Measurements from ENCODE around the gene MRPL17.
"Not testable (repeated sequence)": the region's sequence is repeated elsewhere in the genome, so short reads cannot be mapped to it uniquely, and the experiment has no call there.

Gene MRPL17

DNA sequence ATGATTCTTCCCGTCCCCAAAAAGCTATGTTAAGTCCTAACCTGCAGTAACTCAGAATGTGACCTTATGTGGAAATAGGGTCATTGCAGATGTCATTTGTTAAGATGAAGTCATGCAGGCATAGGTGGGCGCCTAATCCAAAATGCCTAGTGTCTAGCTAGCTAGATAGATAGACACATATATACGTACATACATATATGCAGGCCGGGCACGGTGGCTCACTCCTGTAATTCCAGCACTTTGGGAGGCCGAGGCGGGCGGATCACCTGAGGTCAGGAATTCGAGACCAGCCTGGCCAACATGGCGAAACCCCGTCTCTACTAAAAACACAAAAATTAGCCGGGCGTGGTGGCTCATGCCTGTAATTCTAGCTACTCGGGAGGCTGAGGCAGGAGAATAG is 928 bp upstream of the MRPL17 start:
- in situ Hi-C loops (cut with MboI; ENCODE audit: low sequenced_read_pairs), result not testable (repeated sequence)

DNA sequence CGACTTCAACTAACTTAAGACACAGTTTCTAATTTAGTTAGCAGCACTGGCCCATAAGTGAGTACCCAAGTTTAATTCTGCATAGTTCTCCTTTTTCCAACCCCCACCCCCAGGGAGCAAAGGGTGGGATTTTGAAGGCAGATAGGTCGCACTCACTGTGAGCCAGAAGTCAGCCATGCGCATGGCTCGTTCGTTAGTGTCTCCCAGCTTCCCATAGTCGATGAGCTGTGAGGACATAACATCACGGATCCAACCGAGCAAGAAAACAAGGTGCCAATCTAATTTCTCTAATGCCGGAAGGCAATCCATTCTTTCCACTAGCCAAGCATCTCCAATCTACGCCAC is 577 bp downstream of the MRPL17 start:
- in situ Hi-C loops (cut with MboI; ENCODE audit: low sequenced_read_pairs), result no loop called here

DNA sequence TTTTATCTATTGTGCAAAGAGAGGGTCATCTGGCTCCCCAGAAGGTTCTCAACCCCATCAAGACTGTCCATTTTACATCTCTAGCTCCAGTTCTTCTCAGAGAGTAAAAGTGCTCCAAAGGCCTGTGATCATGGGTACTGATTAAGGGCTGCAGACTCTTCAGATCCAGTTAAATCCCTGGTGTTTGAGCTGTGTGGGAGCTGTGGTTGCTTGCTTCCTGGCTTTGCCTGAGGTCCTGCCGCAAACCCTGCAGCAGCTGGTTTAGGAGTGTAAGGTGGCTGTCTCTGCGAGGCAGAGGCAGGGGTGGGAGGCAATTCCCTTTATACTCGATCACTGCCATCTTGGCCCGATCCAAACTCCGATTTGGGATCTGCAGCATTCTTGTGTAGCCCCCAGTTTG is 1.2 kb downstream of the MRPL17 start:
- in situ Hi-C loops (cut with MboI; ENCODE audit: low sequenced_read_pairs), result no loop called here

DNA sequence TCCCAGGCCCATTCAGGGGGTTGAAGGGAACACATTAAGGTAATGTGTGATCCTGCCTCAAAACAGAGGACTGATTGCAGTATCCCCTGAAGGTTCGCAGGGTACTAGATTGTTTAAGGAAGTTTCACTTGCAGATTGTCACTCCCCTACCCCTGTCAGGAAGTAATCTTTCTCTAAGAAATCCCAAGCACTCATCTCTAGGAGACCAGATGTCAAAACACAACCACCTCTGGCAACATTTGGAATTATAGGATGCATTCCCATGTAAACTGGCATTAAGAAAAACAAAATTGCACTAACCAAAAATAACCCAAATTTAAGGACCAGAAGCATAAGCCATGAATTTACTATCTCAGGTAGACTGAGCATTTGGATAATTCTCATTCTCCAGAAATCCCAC is 1.6 kb downstream of the MRPL17 start:
- in situ Hi-C loops (cut with MboI; ENCODE audit: low sequenced_read_pairs), result no loop called here

DNA sequence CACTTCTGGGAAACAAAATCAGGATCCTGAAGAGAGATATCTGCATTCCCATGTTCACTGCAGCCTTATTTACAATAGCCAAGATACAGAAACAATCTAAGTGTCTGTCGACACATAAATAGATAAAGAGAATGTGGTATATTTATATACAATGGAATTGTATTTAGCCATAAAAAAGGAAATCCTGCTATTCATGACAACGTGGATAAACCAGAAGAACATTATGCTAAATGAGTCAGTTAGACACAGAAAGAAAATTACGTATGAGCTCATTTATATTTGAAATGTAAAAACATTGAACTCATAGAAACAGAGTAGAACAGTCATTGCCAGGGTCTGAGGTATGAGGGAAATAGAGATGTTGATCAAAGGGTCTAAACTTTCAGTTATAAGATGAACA is 6.1 kb downstream of the MRPL17 start:
- in situ Hi-C loops (cut with MboI; ENCODE audit: low sequenced_read_pairs), result loop anchor here (10.0 kb wide), 1 partner anchor 72 kb away; the partner anchor contains the start of genes ILK and RRP8

DNA sequence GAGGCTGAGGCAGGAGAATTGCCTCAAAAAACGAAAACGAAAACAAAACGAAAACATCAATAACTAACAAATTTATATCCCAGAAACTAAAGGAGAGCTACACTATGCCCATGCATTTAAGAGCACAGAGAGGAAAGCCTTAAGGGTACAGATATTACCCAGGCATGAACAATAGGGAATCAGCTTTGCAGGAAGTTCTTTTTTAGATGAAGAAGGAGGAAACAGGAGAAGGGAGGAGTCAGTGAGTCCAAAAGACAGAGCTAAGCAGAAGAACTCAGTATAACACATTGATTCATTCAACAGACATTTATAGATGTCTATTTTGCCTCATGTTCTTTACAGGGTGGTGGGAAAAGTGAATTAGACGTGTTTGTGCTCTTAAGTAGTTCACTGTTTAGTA is 8.3 kb downstream of the MRPL17 start:
- in situ Hi-C loops (cut with MboI; ENCODE audit: low sequenced_read_pairs), result loop anchor here (10.0 kb wide), 1 partner anchor 70 kb away; the partner anchor contains the start of genes ILK and RRP8

DNA sequence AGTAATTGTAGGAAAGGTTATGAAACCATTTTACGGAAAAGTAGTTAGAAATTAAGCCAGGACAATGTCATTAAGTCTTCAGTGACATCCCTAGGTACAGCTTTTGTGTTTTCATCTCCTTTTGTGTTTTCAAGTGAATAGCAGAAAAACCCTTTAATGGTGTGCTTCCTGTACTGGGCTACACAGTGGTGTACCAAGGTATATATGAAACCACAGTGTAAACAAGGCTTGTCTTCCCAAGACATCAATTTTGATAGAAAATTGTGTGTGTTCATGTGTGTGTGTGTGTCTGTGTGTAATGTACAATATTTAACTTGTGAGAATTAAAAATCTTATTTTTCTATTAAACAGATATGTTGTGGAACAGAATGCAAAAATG is 8.9 kb downstream of the MRPL17 start:
- in situ Hi-C loops (cut with MboI; ENCODE audit: low sequenced_read_pairs), result loop anchor here (10.0 kb wide), 1 partner anchor 69 kb away; the partner anchor contains the start of genes ILK and RRP8

DNA sequence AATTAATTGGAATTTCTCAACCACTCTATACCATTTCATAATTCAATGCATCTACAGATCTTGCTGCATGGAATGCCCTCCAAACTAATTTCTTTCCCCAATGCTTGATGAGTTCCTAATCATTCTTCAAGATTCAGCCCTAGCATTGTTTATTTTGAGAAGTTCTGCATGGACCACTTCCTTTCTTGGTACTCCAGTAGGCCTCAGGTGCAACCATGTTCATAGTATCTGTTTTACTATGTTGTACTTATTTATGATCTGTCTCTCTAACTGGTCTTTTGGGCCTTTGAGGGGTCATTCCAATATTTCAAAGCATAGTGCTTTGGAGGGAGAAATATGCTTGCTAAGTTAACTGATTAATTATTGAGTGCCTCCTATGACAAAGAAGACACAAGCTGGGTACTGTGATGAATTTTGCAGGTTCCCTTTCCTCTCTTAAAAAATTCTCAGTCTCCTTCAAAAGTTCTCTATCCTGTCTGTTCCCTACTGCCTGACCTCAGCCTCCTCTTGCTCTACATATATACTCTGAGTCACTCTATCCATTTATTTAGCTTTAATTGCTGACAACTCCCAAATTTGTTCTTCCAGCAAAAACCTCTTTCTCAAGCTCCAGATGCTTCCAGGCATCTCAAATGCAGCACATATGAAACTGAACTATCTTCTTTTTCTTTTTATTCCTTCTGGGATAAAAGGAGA is 9.5 kb downstream of the MRPL17 start:
- in situ Hi-C loops (cut with MboI; ENCODE audit: low sequenced_read_pairs), result loop anchor here (10.0 kb wide), 1 partner anchor 69 kb away; the partner anchor contains the start of genes ILK and RRP8

DNA sequence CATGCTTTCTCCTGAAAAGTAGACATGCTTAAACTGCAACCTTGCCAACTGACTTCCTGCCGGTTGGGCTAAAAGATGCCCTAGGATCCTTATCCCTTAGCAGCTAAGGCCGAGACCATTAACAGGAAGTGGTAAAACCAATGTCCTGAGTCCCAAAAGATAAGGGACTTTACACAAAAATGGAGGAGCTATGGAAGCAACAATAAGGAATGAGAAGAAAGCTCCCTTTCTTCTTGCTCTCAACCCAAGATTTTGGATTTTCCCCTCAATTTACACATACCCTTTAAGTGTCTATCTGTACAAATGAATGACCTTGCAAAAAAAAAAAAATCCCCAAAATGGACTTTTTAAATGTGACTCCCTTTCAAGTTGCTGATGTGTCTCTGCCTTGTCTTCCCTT is 11.1 kb downstream of the MRPL17 start:
- in situ Hi-C loops (cut with MboI; ENCODE audit: low sequenced_read_pairs), result loop anchor here (10.0 kb wide), 1 partner anchor 67 kb away; the partner anchor contains the start of genes ILK and RRP8

DNA sequence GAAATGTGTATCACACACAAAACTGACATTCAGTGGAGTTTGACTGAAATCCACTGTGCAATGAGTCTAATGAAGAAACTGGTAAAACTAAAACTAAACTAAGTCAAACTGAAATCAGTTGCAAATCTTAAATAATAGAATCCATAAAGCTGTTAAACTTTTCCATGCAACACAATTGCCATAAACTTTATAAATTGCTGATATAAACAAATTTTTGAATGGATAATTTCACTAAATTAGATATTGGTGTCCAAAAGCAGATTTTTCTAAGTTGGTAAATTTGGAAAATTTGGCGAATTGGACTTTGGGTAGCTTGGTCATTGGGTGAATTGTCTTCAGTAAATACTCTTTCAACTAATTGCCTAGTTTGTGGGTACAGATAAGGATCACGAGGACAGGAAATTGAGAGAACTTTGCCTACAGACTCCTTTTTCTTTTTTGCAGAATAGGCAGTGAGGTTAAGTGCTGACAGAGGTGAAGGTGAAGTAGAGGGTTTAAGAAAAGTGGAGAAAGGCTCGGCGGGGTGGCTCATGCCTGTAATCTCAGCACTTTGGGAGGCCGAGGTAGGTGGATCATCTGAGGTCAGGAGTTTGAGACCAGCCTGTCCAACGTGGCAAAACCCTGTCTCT is 12.8 kb downstream of the MRPL17 start:
- in situ Hi-C loops (cut with MboI; ENCODE audit: low sequenced_read_pairs), result loop anchor here (10.0 kb wide), 1 partner anchor 66 kb away; the partner anchor contains the start of genes ILK and RRP8

DNA sequence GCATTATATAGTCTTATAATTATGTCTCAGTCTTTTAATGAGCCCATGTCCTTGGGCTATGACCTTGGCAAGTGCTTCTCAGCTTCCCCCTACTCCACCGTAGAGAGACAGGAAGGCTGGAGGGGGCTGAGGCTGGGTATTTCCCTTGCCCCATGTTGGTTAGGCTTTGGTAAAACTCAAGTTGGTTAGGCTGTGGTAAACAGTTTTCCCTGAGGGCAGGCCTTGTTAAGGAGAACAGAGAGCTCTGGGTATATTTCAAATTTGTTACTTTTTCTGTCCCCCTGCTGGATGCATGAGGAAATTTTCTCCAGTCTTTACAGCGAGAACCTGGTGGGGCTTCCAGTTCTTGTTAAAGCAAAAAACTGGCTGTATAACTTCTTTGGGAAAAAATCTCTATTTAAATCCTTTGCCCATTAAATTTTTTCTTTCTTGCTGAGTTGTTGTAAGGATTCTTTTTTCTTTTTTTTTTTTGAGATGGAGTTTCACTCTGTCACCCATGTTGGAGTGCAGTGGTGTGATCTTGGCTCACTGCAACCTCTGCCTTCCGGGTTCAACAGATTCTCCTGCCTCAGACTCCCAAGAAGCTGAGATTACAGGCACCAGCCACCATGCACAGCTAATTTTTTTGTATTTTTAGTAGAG is 15.3 kb downstream of the MRPL17 start:
- in situ Hi-C loops (cut with MboI; ENCODE audit: low sequenced_read_pairs), result no loop called here

DNA sequence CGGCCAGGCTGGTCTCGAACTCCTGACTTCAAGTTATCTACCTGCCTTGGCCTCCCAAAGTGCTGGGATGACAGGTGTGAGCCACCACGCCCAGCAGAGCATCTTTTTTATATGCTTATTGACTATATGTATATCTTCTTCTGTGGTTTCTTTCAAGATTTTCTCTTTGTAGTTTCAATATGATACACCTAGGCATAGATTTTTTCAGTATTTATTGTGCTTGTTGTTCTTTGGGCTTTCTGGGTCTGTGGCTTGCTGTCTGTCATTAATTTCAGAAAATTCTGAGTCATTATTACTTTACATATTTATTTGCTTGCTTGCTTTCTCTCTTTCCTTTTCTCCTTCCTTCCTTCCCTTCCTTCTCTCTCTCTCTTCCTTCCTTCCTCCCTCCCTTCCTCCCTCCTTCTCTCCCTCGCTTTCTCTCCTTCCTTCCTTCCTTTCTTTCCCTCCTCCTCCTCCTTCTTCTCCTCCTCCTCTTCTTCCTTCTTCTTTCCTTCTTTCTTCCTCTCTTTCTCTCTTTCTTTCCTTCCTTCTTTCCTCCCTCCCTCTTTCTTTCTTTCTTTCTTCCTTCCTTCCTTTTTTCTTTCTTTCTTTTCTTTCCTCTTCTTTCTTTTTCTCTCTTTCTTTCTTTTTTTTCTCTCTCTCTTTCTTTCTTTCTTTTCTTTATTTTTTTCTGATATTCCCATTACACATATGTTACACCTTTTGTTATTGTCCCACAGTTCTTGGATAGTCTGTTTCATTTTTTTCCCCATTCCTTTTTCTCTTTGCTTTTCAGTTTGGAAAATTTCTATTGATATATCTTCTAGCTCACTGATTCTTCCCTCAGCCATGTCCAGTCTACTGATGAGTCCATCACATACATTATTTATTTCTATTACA is 16.6 kb downstream of the MRPL17 start:
- in situ Hi-C loops (cut with MboI; ENCODE audit: low sequenced_read_pairs), result no loop called here

DNA sequence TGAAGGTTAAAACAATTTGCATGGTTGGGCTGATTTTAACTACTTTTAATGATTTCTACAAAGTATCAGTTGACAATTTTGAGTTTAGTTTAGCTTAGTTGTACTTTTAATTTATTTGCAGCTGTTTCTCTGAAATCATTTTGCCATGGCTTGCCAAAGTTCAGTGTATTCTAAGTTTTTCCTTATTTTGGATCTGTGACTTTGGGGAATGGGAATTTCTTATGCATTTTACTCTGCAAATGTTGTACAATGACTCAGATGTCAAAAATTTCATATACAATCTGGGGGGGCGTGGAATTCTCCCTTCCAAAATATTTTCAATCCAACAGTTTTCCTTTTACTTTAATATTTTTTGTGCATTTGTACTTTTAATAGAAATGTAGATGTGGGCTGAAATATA is 18.6 kb downstream of the MRPL17 start:
- in situ Hi-C loops (cut with MboI; ENCODE audit: low sequenced_read_pairs), result no loop called here

DNA sequence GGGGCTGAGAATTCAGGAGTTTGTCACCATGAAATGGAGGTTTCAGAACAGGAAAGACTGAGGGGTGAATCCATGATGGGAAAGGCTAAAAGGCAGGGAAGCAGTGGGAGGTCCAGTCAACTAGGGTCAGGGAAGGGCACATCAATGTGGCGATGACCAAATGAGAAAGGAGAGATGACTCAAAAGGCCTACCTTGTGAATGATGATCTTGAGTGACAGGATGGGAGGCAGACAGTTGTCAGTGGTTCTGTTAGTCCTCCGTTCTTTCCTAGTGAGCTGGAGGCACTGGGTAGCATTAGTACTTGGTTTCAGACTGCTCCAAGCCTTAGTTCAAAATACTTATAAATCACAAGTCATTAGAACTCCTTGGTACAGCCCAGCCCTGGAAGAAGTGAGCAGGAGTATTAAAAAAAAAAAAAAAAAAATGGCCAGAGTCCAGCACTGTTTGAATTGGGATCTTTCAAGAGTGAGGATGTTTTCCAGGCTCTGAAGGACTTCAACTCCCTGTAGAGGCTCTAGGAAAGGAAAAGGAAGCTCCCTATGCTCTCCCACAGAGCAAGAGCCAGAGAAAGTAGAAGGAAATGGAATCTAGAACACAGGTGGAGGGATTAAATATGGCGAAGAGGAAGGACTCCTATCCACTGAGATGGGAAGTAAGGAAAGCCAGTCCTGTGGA is 19.2 kb downstream of the MRPL17 start:
- in situ Hi-C loops (cut with MboI; ENCODE audit: low sequenced_read_pairs), result no loop called here

DNA sequence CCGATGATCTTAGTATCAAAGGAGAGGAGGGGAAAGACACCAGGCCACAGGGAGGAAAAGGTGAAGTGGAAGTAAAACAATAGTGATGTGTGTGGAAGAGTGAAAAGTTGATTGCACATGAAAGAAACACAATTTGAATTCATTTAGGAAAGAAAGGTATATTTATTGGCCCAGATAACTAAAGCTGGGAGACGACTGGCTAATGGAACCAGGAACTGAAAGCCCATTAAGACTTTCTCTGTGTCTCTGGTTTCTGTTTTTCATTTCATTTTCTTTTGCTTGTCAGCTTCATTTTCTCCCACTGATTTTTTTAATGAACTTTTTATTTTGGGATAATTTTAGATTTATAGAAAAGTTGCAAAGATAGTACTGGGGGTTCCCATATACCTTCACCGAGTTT is 22.4 kb downstream of the MRPL17 start:
- in situ Hi-C loops (cut with MboI; ENCODE audit: low sequenced_read_pairs), result no loop called here

DNA sequence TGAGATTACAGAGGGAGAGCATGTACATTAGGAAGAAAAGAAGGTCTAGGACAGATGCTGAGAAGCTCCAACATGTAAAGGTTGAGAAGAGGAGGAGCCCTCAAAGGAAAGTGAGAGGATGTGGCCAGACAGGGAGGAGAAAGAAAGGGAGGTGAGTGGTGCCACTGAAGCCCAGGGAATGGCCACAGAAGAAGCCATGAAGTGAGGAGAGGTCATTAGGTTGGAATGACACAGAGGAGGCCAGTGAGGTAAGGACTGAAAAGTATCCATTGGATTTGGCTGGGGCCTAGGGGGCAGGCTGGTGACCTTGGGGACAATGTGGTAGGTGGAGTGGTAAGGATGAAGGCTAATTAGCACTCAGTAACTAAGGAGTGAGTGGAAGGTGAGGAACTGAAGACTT is 24.5 kb downstream of the MRPL17 start:
- in situ Hi-C loops (cut with MboI; ENCODE audit: low sequenced_read_pairs), result no loop called here

DNA sequence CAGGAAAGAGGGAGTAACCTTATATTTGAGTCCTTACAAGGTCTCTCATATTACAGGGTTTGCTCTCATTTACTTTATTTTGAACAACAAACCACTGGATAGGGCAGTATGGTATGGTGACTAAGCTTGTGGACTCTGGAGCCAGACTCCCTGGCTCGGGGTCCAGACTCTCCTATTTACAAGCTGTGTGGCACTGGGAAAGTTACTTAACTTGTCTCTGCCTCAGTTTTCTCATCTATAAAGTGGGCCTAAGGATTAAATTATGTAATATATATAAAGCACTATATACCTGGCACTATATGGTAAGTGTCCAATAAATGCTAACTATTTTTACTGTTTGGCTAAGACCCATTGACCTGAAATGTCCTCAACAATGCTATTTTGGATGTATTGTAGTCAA is 25.8 kb downstream of the MRPL17 start:
- in situ Hi-C loops (cut with MboI; ENCODE audit: low sequenced_read_pairs), result no loop called here

DNA sequence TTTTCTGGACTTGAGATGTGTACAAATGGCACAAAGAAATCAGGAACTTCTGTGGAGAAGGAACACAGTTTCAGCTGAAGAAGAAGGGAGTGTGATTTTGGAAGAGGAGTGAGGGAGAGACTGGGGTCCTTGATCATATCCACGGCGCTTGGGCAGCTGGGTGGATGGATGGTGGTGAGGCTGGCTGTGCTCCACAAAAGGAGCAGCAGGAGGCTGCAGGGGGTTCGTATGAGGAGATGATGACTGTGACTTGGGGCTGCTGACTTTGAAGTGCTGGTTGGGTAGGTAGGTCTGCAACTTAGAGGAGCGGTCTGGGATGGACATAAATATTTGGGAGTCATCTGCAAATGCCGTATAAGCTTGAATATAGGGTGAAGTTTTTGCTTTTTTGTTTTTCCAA is 26.2 kb downstream of the MRPL17 start:
- in situ Hi-C loops (cut with MboI; ENCODE audit: low sequenced_read_pairs), result no loop called here

DNA sequence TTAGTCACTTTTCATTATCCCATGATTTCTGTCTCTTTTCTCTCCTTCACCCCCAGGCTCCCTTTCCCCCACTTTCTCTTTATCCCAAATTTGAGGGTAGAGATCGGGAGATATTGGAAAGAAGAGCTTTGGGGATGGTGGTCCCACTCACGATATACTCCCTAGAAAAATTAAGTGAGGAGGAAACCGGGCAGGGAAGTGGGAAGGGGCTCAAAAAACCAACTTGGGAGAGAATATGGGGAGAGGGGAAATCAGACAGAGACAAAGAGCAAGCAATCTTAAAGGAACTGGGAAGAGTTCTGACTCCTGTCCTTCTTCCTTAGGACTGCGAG is 26.6 kb downstream of the MRPL17 start:
- in situ Hi-C loops (cut with MboI; ENCODE audit: low sequenced_read_pairs), result no loop called here

DNA sequence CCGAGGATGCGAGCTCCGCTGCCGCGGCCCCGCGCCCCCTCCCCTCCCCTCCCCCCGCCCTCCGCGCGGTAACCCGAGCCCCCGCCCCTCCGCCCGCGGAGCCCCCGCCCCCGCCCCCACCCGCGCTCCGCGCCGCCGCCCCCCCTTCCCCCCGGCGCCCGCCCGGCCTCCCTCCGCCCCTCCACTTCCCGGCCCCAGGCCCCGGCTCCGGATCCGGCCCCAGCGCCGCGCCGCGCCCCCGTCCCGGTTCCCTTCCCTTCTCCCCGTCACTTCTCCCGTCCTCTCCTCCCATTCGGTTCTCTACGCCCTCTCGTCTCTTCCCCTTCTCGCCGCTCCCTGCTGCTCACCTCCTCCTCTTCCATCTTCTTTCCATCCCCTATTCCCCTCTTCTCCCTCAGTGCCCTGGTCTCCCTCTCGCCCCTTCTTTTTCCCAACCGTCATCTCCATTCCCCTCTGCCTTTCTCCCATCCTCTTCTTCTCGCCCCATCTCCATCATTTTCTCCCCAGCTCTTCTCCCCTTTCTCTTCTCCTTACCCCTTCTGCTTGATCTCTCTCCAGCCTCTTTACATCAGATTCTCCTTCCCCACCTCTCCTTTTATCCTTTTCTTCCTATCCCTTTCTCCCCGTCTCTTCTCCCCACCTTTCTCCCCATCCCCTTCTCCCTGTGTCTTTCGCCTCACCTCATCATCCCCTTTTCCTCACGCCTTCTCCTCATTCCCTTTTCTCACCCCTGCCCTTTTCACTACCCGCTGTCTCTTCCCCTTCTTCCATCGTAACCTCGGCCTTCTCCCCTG is 27.2 kb downstream of the MRPL17 start, which contains the start of gene DCHS1:
TSS of gene DCHS1 (minus strand) at position 20 of the 794 bp plus-strand sequence. CDS start 14,196 bp downstream, outside the sequence.
- in situ Hi-C loops (cut with MboI; ENCODE audit: low sequenced_read_pairs), result no loop called here

Data from HL-60/S4 treated with phorbol 12-myristate 13-acetate at 8.2 ng/mL for 4 days and 3 days (cell line).